ENCODE data around the gene LAMA2. TPM values are rescaled to one million over a fixed set of nuclear protein-coding genes. Genes with fewer than 3 reads are reported as not detected.

The LAMA2 gene
- total RNA-seq, 2 experiments from 2014 or later, result 2.0 to 3.0 TPM

DNA sequence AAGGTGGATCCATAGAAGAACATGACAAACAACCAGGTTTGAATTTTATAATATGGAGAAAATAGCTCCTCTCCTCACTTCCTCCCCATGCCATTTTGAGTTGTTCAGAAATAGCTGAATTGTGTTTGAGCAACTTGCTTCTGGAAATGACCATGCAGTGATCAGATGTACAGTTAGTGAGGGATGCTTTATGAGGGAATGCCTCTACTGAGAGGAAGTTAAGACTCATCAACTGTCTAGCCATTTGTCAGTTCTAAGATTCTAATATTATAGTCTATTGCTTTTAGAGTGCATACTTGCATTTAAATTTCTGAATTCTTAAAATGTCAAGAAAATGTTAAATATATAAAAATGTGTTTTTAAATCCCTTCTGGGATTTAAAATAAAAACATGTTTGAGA lies 3.8 kb downstream of the LAMA2 start:
- Mint-ChIP-seq H3K4me1 (peaks cover 3% of the 10 kb centered on the region), H3K9me3 (no peaks in the 10 kb centered on the region), H3K36me3 (no peaks in the 10 kb centered on the region), H3K27ac (no peak overlapping the region), H3K27me3 (peaks cover 44% of the 10 kb centered on the region), H3K4me3 (no peak overlapping the region)
- no peak for DNase-seq

DNA sequence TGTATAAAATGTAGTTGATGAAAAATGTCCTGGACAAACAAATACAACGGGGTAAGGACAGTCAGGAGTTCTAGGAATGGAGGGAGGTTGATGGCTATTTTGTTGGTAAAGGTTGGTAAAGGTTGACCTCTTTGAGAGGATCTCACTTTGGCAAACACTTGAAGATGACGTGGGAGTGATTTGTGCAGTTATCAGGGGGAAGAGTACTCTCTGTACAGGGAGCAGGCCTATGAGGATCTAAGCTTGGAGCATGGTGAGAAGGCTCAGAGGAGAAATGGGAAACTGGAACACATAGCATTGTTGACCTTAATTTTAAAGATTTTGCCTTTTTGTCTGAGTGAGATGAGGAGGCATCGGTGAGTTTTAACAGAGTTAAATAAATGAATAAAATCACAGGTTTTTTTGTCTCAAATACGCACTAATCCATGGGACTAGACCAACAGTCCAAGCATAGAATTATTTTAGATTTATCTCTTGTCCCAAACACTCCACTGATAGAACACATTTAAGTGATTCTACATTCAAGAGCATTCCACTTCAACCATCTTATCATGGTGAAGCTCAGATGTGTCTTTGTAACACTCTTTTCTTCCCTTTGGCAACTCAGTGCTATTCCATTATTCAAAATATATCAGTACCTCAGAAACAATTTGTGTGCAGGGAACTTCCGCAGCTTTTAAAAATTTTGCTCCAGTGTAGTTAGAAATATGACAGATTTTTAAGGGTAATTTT lies 5.7 kb downstream of the LAMA2 start:
- peaks cover 27% of the 10 kb centered on the region for H3K27me3 Mint-ChIP-seq
- no peak for DNase-seq
- no peaks in the 10 kb centered on the region for H3K9me3 Mint-ChIP-seq
- H3K4me1 Mint-ChIP-seq, result no peaks in the 10 kb centered on the region
- no peak overlapping the region for H3K27ac Mint-ChIP-seq
- H3K4me3 Mint-ChIP-seq, result no peak overlapping the region
- no peaks in the 10 kb centered on the region for H3K36me3 Mint-ChIP-seq

DNA sequence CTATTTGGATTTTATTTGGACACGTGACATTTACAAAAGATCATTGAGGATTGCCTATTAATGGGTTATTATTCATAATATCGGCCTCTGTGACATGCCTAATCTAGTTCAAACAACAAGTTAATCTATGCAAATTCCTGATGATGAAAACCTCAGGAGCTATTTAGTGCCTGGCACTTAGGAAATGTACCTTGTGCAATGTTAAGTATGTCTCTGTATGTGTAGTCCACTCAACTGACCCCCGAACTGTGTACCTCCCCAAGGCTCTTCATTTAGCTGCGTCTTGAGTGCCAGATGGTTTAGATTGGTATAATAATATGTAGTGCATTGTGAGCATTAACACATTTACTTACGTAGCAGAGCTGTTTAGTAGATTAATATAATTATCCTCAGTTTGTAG lies 6.9 kb downstream of the LAMA2 start:
- no peak overlapping the region for H3K27ac Mint-ChIP-seq
- H3K9me3 Mint-ChIP-seq, result peaks cover 1% of the 10 kb centered on the region
- no peaks in the 10 kb centered on the region for H3K36me3 Mint-ChIP-seq
- H3K27me3 Mint-ChIP-seq, result peaks cover 21% of the 10 kb centered on the region
- no peak overlapping the region for H3K4me3 Mint-ChIP-seq
- no peaks in the 10 kb centered on the region for H3K4me1 Mint-ChIP-seq
- DNase-seq, result no peak

DNA sequence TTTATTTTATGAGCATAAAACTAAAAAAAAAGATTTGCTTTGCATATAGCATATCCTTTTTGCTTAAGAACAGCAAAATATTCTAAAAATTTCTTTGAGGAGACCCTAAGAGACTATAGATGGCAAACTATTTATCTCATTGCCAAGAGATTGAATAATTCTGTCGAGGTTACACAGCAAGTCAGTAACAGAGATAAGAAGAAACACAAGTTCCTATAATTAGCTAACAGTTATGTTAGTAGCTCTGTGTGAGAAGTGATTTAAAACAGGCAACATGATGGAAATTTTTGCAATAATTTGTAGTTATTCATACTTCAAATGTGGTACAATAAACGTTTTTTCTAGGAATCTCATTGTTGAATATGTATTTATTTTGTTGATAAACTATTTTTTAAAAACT lies 9.1 kb downstream of the LAMA2 start:
- no peak overlapping the region for H3K4me3 Mint-ChIP-seq
- no peak overlapping the region for H3K27ac Mint-ChIP-seq
- peaks cover 2% of the 10 kb centered on the region for H3K9me3 Mint-ChIP-seq
- H3K4me1 Mint-ChIP-seq, result no peaks in the 10 kb centered on the region
- H3K36me3 Mint-ChIP-seq, result no peaks in the 10 kb centered on the region
- DNase-seq, result no peak
- H3K27me3 Mint-ChIP-seq, result peaks cover 17% of the 10 kb centered on the region

DNA sequence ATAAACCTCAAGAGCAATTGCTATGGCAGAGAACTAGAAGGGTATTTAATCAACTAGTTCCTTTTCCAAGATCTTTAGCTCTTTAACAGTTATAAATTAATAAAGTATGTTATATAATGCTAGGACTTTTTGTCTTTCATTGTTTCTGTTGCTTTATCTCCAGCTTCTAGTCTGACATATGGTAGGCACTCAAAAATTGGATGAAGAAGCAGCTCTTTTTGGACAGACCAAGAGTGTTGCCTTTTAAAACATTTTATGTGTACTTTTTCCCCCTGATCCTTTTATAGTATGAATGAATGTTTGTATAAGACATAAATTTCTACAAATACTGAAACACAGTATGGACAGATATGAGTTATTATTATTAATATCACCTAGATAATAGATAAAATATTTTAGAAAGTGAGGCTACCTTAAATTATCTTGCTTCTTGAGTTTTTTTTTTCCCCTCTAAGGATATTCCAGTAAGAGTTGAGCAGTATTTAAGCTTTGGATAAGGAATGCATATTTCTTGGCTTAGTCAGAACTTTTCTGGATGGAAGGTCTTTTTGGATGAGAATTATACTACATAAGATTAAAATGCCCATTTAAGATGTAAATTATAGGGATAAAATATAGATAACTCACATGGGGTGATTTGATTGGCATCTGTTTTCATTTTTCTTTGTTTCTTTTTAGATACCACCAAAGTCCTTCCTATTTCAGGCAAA lies 16.6 kb downstream of the LAMA2 start:
- Mint-ChIP-seq H3K4me1 (no peaks in the 10 kb centered on the region), H3K36me3 (no peaks in the 10 kb centered on the region), H3K27ac (no peak overlapping the region), H3K4me3 (no peak overlapping the region), H3K27me3 (peaks cover 8% of the 10 kb centered on the region), H3K9me3 (peaks cover 2% of the 10 kb centered on the region)
- no peak for DNase-seq

DNA sequence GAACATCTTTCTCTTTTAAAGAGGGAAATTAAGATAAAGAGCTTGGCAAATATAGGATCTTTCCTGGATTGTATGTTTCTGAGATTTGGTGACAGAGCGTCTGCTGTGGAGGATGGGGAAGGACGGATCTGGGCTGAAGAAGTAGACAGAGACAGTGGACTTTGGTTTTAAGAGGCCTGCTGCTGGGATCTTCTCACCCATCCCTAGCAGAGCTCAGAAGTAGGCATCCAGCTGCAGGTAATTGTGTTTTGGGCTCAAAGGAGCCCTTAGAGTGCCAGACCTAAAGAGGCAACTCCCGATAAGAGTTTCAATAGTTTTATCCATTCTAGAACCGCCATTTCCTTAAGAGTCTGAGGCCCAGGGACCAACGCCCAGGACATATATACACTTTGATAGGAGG lies 20.8 kb downstream of the LAMA2 start:
- Mint-ChIP-seq H3K27ac (no peak overlapping the region), H3K4me1 (no peaks in the 10 kb centered on the region), H3K4me3 (no peak overlapping the region), H3K9me3 (peaks cover 1% of the 10 kb centered on the region), H3K36me3 (no peaks in the 10 kb centered on the region), H3K27me3 (no peaks in the 10 kb centered on the region)
- no peak for DNase-seq

DNA sequence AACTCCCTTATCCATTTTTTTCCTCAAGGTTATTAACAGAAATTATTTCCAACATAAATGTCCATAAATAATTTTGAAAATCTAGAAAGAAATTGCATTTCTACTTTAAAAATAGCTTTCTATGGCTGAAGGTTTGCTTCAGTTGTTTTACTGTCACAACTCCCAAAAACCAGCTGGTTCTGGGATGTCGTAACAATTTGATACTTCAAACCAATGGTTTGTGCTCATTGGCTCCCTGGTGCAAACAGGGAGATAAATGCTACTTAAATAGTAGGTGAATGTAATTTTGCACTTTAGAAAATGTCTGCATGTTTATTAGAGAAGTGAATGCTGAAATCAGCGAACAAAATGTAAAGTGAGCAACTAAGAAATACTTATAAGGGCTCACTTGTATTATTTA lies 31.1 kb downstream of the LAMA2 start:
- no peaks in the 10 kb centered on the region for H3K36me3 Mint-ChIP-seq
- H3K4me1 Mint-ChIP-seq, result no peaks in the 10 kb centered on the region

DNA sequence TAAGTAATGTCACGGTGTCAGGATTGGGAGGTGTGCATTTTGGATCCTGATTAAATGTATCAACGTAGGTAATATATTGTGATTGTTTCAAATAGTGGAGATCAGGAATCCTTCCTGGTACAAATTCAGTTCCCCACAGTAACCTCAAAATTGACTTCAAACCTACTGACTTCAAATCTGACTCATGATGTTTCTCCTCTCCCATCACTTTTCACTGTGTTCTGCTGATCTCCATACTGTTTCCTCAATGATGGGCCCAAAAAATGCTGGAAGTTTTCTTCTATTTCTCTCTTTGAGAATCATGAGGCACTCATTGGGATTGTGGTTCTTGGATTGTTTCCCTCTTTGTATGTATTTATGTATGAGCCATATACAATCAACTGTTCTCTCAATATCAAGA lies 35.9 kb downstream of the LAMA2 start:
- Mint-ChIP-seq H3K9me3 (peaks cover 2% of the 10 kb centered on the region), H3K4me1 (no peaks in the 10 kb centered on the region), H3K27me3 (peaks cover 6% of the 10 kb centered on the region), H3K4me3 (no peak overlapping the region), H3K27ac (no peak overlapping the region), H3K36me3 (no peaks in the 10 kb centered on the region)
- DNase-seq, result no peak

More for the DNA sequence above, 31.1 kb downstream of the LAMA2 start:
- peaks cover 12% of the 10 kb centered on the region for H3K27me3 Mint-ChIP-seq
- H3K4me3 Mint-ChIP-seq, result no peak overlapping the region
- H3K9me3 Mint-ChIP-seq, result no peaks in the 10 kb centered on the region
- no peak for DNase-seq
- no peak overlapping the region for H3K27ac Mint-ChIP-seq

DNA sequence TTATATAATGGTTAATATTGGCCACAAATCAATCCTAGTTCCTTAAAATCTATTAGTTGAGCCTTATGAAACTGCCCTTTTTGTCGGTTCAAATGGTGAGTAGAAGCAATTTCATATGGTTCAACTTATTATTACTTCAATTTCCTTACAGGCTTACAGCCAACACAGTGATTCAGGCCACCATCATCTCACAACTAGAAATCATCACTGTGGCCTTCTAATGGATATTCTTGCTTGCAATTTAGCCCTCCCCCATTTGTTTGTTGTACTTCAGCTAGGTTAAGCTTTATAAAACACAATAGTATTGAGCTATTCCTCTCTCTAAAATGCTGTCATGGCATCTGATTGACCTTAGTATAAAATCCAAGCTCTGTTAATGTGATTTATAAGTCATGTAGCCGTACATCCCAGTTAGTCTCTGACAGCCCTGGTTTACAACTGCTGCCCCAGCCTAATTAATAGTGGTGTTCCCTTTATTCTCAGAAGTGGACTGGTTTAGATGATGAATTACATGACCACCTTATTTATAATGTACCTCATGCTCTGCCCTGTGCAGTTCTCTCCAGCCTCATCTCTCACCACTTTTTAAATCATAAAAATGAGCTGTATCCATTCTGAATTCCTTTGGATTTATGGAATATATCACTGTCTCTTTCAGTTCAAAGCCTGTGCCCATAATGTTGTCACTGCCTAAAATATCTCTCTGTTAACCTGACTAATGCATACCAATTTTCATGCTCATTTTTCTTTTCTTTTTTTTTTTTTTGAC lies 36.7 kb downstream of the LAMA2 start:
- Mint-ChIP-seq H3K36me3 (no peaks in the 10 kb centered on the region), H3K27ac (no peak overlapping the region), H3K27me3 (peaks cover 6% of the 10 kb centered on the region), H3K4me1 (no peaks in the 10 kb centered on the region), H3K4me3 (no peak overlapping the region), H3K9me3 (peaks cover 2% of the 10 kb centered on the region)
- no peak for DNase-seq

DNA sequence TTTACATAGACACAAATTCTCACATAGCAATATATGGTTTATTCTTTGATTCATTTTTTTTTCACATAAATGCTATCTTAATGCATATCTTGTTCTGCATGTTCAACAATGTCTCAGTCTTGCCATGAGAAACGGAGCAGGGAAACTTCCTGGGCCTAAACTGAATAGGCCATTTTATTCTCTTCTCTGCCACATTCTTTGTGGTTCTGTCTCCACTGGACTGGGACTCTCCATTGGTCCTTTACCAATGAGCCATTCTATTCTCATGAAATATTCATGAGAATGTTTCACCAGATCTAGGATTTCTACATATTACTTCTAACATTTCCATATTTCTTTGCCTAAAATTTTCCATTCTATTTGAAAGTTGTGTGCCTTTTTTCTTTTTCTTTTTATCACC lies 42.8 kb downstream of the LAMA2 start:
- Mint-ChIP-seq H3K36me3 (no peaks in the 10 kb centered on the region), H3K4me1 (no peaks in the 10 kb centered on the region), H3K4me3 (no peak overlapping the region), H3K27ac (no peak overlapping the region), H3K9me3 (peaks cover 2% of the 10 kb centered on the region), H3K27me3 (peaks cover 20% of the 10 kb centered on the region)
- no peak for DNase-seq

DNA sequence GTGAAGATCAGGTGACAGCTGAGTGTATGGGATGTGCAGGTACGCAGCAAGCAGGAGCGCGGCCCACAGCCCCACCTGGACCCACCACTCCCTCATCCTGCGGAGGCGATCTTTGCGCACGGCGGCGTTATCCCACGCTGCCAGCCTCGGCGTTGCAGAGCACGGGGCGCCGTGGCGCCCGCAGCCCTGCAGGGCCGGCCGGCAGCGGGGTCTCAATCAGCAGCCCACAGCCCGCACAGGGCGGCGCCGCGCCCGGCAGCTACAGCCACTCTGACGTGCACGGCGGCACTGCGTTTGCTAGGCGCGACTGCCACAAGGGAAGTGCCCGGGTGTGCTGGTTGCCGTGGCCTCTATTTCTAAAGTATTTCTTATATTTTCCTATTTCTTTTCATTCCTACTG lies 46.9 kb downstream of the LAMA2 start:
- H3K36me3 Mint-ChIP-seq, result no peaks in the 10 kb centered on the region
- no peak overlapping the region for H3K27ac Mint-ChIP-seq
- no peak overlapping the region for H3K4me3 Mint-ChIP-seq
- no peak for DNase-seq
- H3K9me3 Mint-ChIP-seq, result no peaks in the 10 kb centered on the region
- H3K27me3 Mint-ChIP-seq, result peaks cover 23% of the 10 kb centered on the region
- no peaks in the 10 kb centered on the region for H3K4me1 Mint-ChIP-seq

DNA sequence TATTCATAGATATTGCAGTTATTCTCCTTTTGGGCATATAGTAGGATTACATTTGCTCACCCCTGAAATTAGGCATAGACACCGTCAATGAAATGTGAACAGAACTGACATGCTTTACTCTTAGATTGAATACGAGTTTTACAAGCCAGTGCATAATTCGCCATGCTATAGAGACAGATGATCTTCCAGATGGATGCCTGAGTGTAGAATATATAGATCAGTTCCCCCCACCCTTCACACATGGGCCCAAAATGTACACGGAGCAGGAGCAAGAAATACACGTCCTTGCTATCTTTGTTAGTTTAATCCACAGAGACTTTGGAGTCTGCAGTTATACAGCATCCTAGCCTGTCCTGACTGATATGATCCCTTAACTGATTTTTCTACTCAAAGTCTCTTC lies 47.4 kb downstream of the LAMA2 start:
- no peaks in the 10 kb centered on the region for H3K4me1 Mint-ChIP-seq

DNA sequence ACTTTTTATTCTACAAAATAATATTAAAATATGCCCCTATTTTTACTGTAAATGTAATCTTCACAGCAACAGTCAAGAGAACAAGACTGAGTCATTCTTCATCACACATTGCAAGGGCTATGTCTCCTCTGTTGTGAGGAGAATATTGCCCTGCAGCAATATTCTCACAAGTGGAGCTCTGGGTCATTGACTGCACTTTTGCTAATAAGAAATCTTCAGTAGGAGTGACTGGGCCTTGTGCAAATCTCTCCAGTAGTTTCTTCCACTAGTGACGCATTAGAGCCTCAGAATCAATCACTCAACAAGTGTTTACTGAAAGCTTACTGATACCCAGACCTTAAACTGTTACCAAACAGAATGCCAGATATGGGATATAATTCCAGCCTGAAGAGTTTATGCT lies 49.1 kb downstream of the LAMA2 start:
- H3K9me3 Mint-ChIP-seq, result no peaks in the 10 kb centered on the region
- no peak overlapping the region for H3K27ac Mint-ChIP-seq
- no peak for DNase-seq
- H3K4me1 Mint-ChIP-seq, result no peaks in the 10 kb centered on the region
- H3K4me3 Mint-ChIP-seq, result no peak overlapping the region
- H3K36me3 Mint-ChIP-seq, result no peaks in the 10 kb centered on the region
- H3K27me3 Mint-ChIP-seq, result peaks cover 23% of the 10 kb centered on the region

More for the DNA sequence above, 47.4 kb downstream of the LAMA2 start:
- Mint-ChIP-seq H3K9me3 (no peaks in the 10 kb centered on the region), H3K36me3 (no peaks in the 10 kb centered on the region), H3K4me3 (no peak overlapping the region), H3K27ac (no peak overlapping the region), H3K27me3 (peaks cover 23% of the 10 kb centered on the region)
- DNase-seq, result no peak

DNA sequence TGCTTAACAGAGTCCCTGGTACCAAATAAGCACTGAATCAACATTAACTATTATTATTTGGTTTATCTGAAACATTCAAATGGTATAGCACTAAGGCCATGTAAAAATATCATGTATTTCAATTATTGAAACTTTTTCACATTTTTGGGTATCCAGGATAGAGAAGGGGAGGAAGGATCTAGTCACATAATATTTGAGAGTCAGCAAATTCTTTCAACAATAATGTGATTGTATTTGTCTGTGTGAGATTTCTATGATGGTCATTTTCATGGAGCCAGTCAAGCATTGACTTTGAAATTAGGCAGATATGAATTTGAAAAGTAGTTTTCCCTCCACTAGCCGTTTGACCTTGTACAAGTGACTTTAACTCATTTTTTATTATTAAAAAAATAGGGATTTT lies 67.9 kb downstream of the LAMA2 start:
- Mint-ChIP-seq H3K4me3 (no peak overlapping the region), H3K4me1 (no peaks in the 10 kb centered on the region), H3K27me3 (peaks cover 4% of the 10 kb centered on the region), H3K36me3 (no peaks in the 10 kb centered on the region), H3K27ac (no peak overlapping the region), H3K9me3 (no peaks in the 10 kb centered on the region)
- DNase-seq, result no peak

DNA sequence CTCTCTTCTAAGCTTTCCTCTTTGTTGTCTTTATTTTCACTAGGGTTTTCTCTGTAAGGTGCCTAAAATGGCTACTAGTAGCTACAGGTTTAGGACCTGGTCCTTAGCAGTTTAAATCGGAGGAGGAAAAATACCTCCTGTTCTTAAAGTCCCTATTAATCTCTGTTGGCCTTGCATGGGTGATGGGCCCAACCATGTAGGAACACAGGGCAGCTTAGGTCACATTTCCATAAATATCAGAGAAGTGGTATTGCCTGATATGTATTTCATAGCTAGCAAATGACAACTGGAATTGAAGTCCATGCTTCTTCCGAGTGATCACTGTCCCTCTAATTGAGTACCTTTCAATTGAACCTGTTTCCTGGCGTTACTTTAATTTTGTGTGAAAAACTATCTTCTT lies 70.0 kb downstream of the LAMA2 start:
- H3K9me3 Mint-ChIP-seq, result no peaks in the 10 kb centered on the region
- no peak overlapping the region for H3K27ac Mint-ChIP-seq
- H3K36me3 Mint-ChIP-seq, result no peaks in the 10 kb centered on the region
- H3K4me3 Mint-ChIP-seq, result no peak overlapping the region
- no peaks in the 10 kb centered on the region for H3K4me1 Mint-ChIP-seq
- peaks cover 4% of the 10 kb centered on the region for H3K27me3 Mint-ChIP-seq
- DNase-seq, result no peak
